ENCODE results near the gene IL1A.

IL1A gene

GRCh38 chr2:112727276-112728028 lies 56.8 kb downstream of the IL1A start:
- TF ChIP-seq CSDC2 (CRISPR knock-in tag; IDR thresholded peaks at IDR 0.05): no peak
- no peak for TF ChIP-seq ARNTL (CRISPR knock-in tag; IDR thresholded peaks at IDR 0.05; ENCODE audit: borderline replicate concordance, low read depth)
- TF ChIP-seq ZFP3 (CRISPR knock-in tag; IDR thresholded peaks at IDR 0.05): no peak

GRCh38 chr2:112726487-112727190 lies 57.7 kb downstream of the IL1A start:
- TF ChIP-seq ZNF8 (CRISPR knock-in tag; IDR thresholded peaks at IDR 0.05) (no peak), TCF4 (CRISPR knock-in tag; IDR thresholded peaks at IDR 0.05; ENCODE audit: borderline replicate concordance) (no peak), BACH2 (CRISPR knock-in tag; IDR thresholded peaks at IDR 0.05; ENCODE audit: borderline replicate concordance) (no peak), ISL1 (CRISPR knock-in tag; IDR thresholded peaks at IDR 0.05) (no peak), ZFP30 (CRISPR knock-in tag; IDR thresholded peaks at IDR 0.05) (no peak), CSDC2 (CRISPR knock-in tag; IDR thresholded peaks at IDR 0.05) (no peak), ESRRG (CRISPR knock-in tag; IDR thresholded peaks at IDR 0.05) (no peak), PPARA (CRISPR knock-in tag; IDR thresholded peaks at IDR 0.05; ENCODE audit: borderline replicate concordance) (no peak), ZNF565 (CRISPR knock-in tag; conservative IDR thresholded peaks at IDR 0.05; ENCODE audit: low read depth) (no peak), RARB (CRISPR knock-in tag; IDR thresholded peaks at IDR 0.05) (no peak), GLIS3 (CRISPR knock-in tag; IDR thresholded peaks at IDR 0.05) (no peak), ZFP3 (CRISPR knock-in tag; IDR thresholded peaks at IDR 0.05) (no peak), TOX (CRISPR knock-in tag; IDR thresholded peaks at IDR 0.05; ENCODE audit: borderline replicate concordance) (no peak), SNAI2 (CRISPR knock-in tag; IDR thresholded peaks at IDR 0.05) (no peak)
- TF ChIP-seq, protein P1, sequence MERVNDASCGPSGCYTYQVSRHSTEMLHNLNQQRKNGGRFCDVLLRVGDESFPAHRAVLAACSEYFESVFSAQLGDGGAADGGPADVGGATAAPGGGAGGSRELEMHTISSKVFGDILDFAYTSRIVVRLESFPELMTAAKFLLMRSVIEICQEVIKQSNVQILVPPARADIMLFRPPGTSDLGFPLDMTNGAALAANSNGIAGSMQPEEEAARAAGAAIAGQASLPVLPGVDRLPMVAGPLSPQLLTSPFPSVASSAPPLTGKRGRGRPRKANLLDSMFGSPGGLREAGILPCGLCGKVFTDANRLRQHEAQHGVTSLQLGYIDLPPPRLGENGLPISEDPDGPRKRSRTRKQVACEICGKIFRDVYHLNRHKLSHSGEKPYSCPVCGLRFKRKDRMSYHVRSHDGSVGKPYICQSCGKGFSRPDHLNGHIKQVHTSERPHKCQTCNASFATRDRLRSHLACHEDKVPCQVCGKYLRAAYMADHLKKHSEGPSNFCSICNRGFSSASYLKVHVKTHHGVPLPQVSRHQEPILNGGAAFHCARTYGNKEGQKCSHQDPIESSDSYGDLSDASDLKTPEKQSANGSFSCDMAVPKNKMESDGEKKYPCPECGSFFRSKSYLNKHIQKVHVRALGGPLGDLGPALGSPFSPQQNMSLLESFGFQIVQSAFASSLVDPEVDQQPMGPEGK (CRISPR knock-in tag; IDR thresholded peaks at IDR 0.05; ENCODE audit: borderline replicate concordance): no peak
- ATAC-seq: peak; percentile 98

More at GRCh38 chr2:112727276-112728028, 56.8 kb downstream of the IL1A start:
- ATAC-seq: no peak

DNA sequence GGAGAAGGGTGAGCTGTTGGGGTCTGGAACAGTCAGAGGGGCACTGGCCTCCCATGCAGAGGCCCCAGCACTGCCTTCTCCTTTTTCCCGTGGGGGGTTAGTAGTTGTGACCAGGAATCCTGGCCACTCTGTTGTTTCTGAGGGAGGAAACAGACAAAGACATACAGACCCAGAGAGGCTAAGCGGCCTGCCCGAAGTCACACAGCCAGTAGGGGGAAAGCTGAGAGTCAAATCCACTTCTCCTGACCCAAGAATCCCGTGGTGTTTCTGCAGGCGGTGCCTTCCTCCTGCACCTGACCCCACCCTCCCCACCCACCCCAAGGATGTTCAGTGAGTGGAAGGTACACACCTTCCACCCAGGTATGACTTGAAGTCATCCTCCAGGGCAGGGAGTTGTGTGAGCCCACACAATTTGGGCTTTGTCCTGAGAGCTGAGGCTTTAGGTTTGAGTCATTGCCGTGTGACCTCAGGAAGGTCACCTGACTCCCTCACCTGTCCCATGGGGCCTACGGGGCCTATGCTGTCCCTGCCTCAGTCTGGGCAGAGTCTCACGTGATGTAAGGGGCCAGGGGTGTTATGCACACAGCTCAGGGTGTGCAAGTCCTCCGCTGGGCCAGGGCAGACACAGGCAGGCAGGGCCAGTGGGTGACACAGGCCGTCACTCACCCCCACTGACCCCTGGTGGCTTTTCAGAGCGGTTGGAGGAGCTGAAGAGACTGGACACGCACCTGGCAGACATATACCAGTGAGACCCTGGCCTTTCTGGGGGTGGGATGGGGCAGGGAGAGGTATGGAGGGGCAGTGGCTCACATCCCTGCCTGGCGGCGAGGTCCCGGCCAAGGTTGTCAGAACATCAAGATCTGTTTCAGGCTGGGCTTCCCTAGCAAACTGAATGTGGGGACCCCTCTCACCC lies 58.5 kb downstream of the IL1A start:
- ATAC-seq: no peak
- TF ChIP-seq, protein P1 (CRISPR knock-in tag; IDR thresholded peaks at IDR 0.05; ENCODE audit: borderline replicate concordance): no peak
- no peak for TF ChIP-seq TCF4 (CRISPR knock-in tag; IDR thresholded peaks at IDR 0.05; ENCODE audit: borderline replicate concordance)
- TF ChIP-seq ZFP30 (CRISPR knock-in tag; IDR thresholded peaks at IDR 0.05): no peak
- no peak for TF ChIP-seq POU6F1 (CRISPR knock-in tag; IDR thresholded peaks at IDR 0.05; ENCODE audit: borderline replicate concordance, low read depth)
- no peak for TF ChIP-seq RARB (CRISPR knock-in tag; IDR thresholded peaks at IDR 0.05)

- TF ChIP-seq GLIS3 (CRISPR knock-in tag; IDR thresholded peaks at IDR 0.05) (no peak), POU6F1 (CRISPR knock-in tag; IDR thresholded peaks at IDR 0.05; ENCODE audit: borderline replicate concordance, low read depth) (no peak)
- ATAC-seq: 0 out of 3 replicates have a peak, but pooled peaks have one; percentile 11
Measured at GRCh38 chr2:112724591-112725525, 59.4 kb downstream of the IL1A start.
